Transverse colon (tissue), 4 donors: ENCODE data around the gene ITPR2. TPM values are rescaled to one million over a fixed set of nuclear protein-coding genes. Genes with fewer than 3 reads are reported as not detected.

ENCODE experiments used
- DNase-seq: peaks from one replicate; pipeline ENCODE4 v3.0.0-alpha.2; 2019
- H3K27ac ChIP-seq, 4 donors: fragments of 200-600 bp; sonication (generic); 2 replicates each; pipeline ENCODE4 v1.5.1; 2016 to 2018; ENCODE audit warnings: inconsistent platforms in 4 of 4
- H3K27me3 ChIP-seq: fragments of 200-600 bp; sonication (generic); 2 replicates; pipeline ENCODE4 v1.5.1; 2017; ENCODE audit warnings: inconsistent platforms
- H3K36me3 ChIP-seq, 4 donors: fragments of 200-600 bp; sonication (generic); 2 replicates each; pipeline ENCODE4 v1.5.1; 2017 to 2019; ENCODE audit warnings: inconsistent platforms in 4 of 4
- H3K4me1 ChIP-seq, 4 donors: fragments of 200-600 bp; sonication (generic); 2 replicates each; pipeline ENCODE4 v1.5.1; 2017 to 2020; ENCODE audit warnings: inconsistent platforms in 4 of 4
- H3K4me3 ChIP-seq, 4 donors: fragments of 200-600 bp; sonication (generic); 1 replicate in 1 of 4; 2 replicates in 3 of 4; pipeline versions ENCODE4 v1.5.1 to v1.6.1; 2017 to 2019; ENCODE audit warnings: inconsistent platforms in 4 of 4
- H3K9me3 ChIP-seq, 2 donors: fragments of 200-600 bp; sonication (generic); 2 replicates each; pipeline ENCODE4 v1.5.1; 2017 to 2019; ENCODE audit warnings: inconsistent platforms in 2 of 2
- EP300 ChIP-seq: sonication (generic); formaldehyde crosslinking; IDR thresholded peaks from one replicate; pipeline ENCODE4 v1.6.1; 2017; ENCODE audit warnings: antibody characterized with exemption, low read depth
- POLR2A ChIP-seq: fragments of 450-650 bp; IDR thresholded peaks from one replicate; pipeline ENCODE4 v1.6.1; 2016; ENCODE audit warnings: antibody characterized with exemption, mild to moderate bottlenecking, moderate library complexity
- POLR2AphosphoS5 ChIP-seq, 3 donors: sonication (generic); formaldehyde crosslinking; IDR thresholded peaks; one replicate each; pipeline ENCODE4 v1.6.1; 2016; ENCODE audit warnings: antibody characterized with exemption in 3 of 3
- WGBS, 2 donors: methylation state at CpG; one replicate each; pipeline ENCODE4 v1.1.5; 2018; ENCODE audit warnings: low coverage in 1 of 2; 5-methylcytosine and 5-hydroxymethylcytosine counted together
- in situ Hi-C, 4 donors: fragments of 200-750 bp; cut with MboI; loops; one replicate each; pipeline versions ENCODE4 v1.15.0 to v1.15.1; 2017; ENCODE audit warnings: low sequenced_read_pairs in 3 of 4, low pct_ligation_motif_present in 1 of 4, low pct_unique_long_range_greater_than_20kb in 1 of 4
- intact Hi-C: fragments of 100-400 bp; cut with DNase I; formaldehyde crosslinking; loops from one replicate; pipeline ENCODE4 v1.15.1; 2023; ENCODE audit warnings: low total_unique reads
- total RNA-seq, 4 donors: library from RNA; depleted of rRNA; stranded (reverse); fragments of >200 nt; gene quantifications; one replicate each; pipeline ENCODE4 v1.1.0, GENCODE V29; 2016
- TF ChIP-seq, protein P1 (sequence below), 5 experiments: fragments of 200-600 bp in 3 of 5; fragments of 450-650 bp in 2 of 5; sonication (generic) in 3 of 5; IDR thresholded peaks; 1 replicate in 2 of 5; 2 replicates in 3 of 5; pipeline ENCODE4 v1.5.1; 2016 to 2017; ENCODE audit warnings: antibody characterized with exemption in 5 of 5, inconsistent platforms in 3 of 5, mild to moderate bottlenecking in 2 of 5, moderate library complexity in 1 of 5

Gene ITPR2
- total RNA-seq, 4 donors from 2014 or later: 29.8 to 60.5 (median 41.2) TPM

DNA sequence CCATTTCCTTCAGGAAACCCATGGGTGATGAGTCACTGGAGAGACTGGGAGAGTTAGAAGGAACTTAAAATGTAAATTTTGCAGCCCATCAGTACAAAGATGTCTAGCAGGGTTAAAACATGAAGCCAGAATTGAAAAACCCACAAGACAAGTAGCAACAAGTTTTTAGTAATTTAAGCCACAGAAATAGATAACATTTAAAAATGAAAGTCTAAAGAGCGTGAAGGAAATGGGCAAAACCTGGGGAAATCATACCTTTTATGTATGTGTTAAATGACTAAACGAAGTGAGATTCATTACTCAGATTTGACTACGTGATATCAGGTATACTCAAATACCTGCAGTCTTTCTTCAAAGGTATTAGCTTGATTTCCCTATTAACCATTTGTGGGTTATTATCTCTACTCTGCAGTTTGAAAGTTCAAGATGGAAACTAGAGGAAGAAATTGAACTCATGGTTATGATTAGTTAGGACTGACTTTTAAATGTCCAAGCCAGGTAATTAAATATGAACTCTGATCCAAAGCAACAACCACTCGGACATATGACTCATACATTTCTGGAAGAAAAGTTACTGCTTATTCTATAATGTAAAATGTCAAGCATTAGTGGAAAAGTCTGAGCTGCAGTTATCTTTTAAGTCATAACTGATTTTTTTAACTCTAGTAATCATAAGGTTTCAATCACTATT, 84.1 kb downstream of the ITPR2 start:
- whole genome bisulfite sequencing, 2 donors: 64 to 83% methylated on average over 3 to 4 of the region's 4 CpGs
- H3K27me3 ChIP-seq: no peaks in the 10 kb centered on the region
- H3K27ac ChIP-seq: no peak overlapping the region
- no peaks in the 10 kb centered on the region for H3K36me3 ChIP-seq
- peaks cover 0 to 34% (median 11%) of the 10 kb centered on the region in 4 donors for H3K4me1 ChIP-seq
- in situ Hi-C loops (no loop called here), intact Hi-C loops (no loop called here)
- H3K9me3 ChIP-seq: no peaks in the 10 kb centered on the region
- H3K4me3 ChIP-seq: no peak overlapping the region
- TF ChIP-seq, protein P1, sequence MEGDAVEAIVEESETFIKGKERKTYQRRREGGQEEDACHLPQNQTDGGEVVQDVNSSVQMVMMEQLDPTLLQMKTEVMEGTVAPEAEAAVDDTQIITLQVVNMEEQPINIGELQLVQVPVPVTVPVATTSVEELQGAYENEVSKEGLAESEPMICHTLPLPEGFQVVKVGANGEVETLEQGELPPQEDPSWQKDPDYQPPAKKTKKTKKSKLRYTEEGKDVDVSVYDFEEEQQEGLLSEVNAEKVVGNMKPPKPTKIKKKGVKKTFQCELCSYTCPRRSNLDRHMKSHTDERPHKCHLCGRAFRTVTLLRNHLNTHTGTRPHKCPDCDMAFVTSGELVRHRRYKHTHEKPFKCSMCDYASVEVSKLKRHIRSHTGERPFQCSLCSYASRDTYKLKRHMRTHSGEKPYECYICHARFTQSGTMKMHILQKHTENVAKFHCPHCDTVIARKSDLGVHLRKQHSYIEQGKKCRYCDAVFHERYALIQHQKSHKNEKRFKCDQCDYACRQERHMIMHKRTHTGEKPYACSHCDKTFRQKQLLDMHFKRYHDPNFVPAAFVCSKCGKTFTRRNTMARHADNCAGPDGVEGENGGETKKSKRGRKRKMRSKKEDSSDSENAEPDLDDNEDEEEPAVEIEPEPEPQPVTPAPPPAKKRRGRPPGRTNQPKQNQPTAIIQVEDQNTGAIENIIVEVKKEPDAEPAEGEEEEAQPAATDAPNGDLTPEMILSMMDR (IDR thresholded peaks at IDR 0.05): no peak
- TF ChIP-seq EP300 (no peak), POLR2AphosphoS5 (IDR thresholded peaks at IDR 0.05) (no peak), POLR2A (no peak)
- DNase-seq: no peak

DNA sequence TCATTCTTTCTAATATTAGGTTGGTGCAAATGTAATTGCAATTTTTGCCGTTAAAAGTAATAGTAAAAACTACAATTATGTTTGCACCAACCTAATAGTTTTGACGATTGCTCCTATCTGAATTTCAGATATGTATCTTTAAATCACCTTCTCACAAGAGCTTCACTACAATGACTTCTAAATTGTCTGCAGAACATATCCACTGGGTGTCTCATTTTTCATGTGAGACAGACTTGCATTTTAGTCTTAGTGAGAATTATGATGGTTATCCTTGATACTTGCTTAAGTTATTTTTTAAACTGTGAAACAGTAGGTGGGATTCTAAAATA, 84.6 kb downstream of the ITPR2 start:
- DNase-seq: no peak
- no peaks in the 10 kb centered on the region for H3K27me3 ChIP-seq
- H3K36me3 ChIP-seq: no peaks in the 10 kb centered on the region
- no peak overlapping the region for H3K4me3 ChIP-seq
- H3K9me3 ChIP-seq: no peaks in the 10 kb centered on the region
- H3K27ac ChIP-seq: no peak overlapping the region
- in situ Hi-C loops: no loop called here
- peaks cover 0 to 34% (median 11%) of the 10 kb centered on the region in 4 donors for H3K4me1 ChIP-seq
- TF ChIP-seq, protein P1 (IDR thresholded peaks at IDR 0.05): no peak
- TF ChIP-seq POLR2A: no peak
- no peak for TF ChIP-seq POLR2AphosphoS5 (IDR thresholded peaks at IDR 0.05)
- no peak for TF ChIP-seq EP300
- WGBS, 2 donors: 72 to 85% methylated on average over 2 of the region's 2 CpGs
- intact Hi-C loops: no loop called here

GRCh38 chr12:26746121-26746714, 86.8 kb downstream of the ITPR2 start:
- TF ChIP-seq, protein P1 (IDR thresholded peaks at IDR 0.05): no peak
- TF ChIP-seq POLR2AphosphoS5 (IDR thresholded peaks at IDR 0.05) (no peak), EP300 (no peak), POLR2A (no peak)
- H3K27ac ChIP-seq: peak overlapping the region in 2 of 4 donors; percentile 44 to 56
- no peak for DNase-seq
- in situ Hi-C loops: no loop called here
- H3K4me3 ChIP-seq: no peak overlapping the region
- H3K4me1 ChIP-seq: peaks cover 2 to 43% (median 15%) of the 10 kb centered on the region in 4 donors
- H3K9me3 ChIP-seq: no peaks in the 10 kb centered on the region
- intact Hi-C loops: no loop called here
- 66% methylated on average over 4 of the region's 4 CpGs; no CpG with 5 or more reads in 1 of the 2 donors for WGBS, 2 donors
- no peaks in the 10 kb centered on the region for H3K36me3 ChIP-seq
- no peaks in the 10 kb centered on the region for H3K27me3 ChIP-seq

DNA sequence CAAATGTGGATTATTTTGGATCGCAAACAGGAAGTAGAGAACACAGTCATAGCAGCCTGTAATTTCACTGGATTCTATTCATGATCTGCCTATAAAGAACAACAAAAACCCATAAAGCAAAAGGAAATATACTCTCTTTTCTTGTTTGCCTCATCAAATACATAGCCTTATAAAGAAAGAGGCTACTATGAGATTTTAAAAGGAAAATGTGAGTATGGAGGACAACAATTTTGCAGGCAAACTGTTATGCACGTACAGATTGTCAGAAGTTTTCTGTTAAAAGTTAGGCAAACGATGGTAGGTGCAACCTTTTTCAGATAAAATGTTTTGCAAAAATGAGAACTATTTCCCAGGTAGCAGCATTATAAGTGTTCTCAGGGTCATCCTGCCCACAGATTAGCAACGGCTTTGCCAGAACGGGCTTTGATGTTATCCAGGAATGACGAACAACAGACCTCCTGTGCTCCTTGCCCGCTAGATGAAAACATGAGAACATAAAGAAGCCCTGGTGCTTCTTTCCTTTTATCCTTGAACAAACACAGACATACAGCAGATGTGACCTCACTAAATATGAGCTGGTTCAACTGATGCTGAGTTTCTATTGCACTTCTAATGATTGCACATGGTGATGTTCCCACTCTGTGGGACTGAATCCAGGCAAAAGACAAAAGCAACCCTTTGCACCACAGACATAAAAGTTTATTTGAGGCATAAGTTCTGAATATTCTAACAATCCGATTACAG, 88.1 kb downstream of the ITPR2 start:
- no peak for DNase-seq
- H3K4me3 ChIP-seq: no peak overlapping the region
- H3K36me3 ChIP-seq: no peaks in the 10 kb centered on the region
- peak overlapping the region in 3 of 4 donors; percentile 47 to 57 (median 50) for H3K27ac ChIP-seq
- WGBS, 2 donors: 81 to 85% methylated on average over 7 to 8 of the region's 8 CpGs
- H3K4me1 ChIP-seq: peaks cover 2 to 44% (median 18%) of the 10 kb centered on the region in 4 donors
- peak; percentile 41 to 86 (median 47) for TF ChIP-seq POLR2AphosphoS5 (IDR thresholded peaks at IDR 0.05)
- TF ChIP-seq, protein P1 (IDR thresholded peaks at IDR 0.05): no peak
- no peak for TF ChIP-seq POLR2A
- no peak for TF ChIP-seq EP300
- in situ Hi-C loops (no loop called here), intact Hi-C loops (no loop called here)
- H3K27me3 ChIP-seq: no peaks in the 10 kb centered on the region
- H3K9me3 ChIP-seq: no peaks in the 10 kb centered on the region
